Embryonic facial prominence (tissue), 1 donor: ENCODE data around the gene UMODL1.
A peak's percentile ranks its signal among the peaks of the same experiment; 100 is the strongest.

Experiments
- DNase-seq: peaks from one replicate; pipeline ENCODE4 v3.0.0-alpha.2; 2016; ENCODE audit errors: extremely low spot score

The UMODL1 gene

DNA sequence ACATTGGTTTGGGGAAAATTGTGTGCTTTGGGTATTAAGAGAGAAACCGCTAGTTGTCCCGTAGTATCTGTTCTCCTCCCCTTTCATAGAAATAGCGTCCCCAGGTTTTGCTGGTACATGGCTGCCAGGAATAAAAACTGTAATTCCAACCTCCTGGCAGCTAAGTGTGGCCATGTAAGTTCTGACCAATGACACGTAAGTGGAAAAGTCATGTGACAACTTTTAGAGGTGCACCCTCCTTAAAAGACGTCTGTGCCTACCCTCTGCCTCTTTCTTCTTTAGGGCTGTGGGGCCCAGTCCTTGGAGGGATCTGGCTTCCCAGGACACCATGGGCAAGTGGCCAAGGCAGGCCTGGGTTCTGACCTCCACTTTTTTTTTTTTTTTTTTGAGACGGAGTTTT, 59.3 kb downstream of the UMODL1 start:
- DNase-seq: no peak

DNA sequence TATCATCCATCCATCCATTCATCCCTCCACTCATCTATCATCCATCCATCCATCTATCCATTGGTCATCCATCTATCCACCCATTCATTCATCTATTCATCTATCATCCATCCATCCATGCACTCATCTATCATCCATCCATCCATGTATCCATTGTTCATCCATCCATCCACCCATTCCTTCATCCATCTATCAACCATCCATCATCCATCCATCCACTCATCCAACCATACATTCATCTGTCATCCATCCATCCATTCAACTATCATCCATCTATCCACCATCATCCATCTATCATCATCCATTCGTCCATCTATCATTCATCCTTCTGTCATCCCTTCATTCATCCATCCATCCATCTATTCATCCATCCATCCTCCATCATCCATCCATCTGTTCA, 61.1 kb downstream of the UMODL1 start:
- no peak for DNase-seq

DNA sequence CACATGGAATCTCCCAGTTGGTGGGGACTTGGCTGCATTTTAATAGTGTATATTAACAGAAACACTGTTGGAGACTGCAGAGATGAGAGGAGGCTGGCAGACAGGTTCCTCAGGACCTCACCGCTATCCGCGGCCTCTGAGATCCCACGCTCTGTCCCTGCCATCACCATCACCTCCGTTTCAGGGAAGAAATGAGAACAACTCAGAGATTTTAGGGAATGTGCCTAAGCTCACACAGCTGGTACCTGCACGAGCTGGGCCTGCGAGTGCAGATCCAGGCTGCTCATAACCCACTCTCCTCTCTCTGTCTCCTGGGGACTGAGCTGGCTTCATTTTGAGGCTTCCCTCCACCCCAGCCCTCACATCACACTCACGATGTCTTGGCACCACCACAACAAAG, 62.0 kb downstream of the UMODL1 start:
- DNase-seq: no peak

DNA sequence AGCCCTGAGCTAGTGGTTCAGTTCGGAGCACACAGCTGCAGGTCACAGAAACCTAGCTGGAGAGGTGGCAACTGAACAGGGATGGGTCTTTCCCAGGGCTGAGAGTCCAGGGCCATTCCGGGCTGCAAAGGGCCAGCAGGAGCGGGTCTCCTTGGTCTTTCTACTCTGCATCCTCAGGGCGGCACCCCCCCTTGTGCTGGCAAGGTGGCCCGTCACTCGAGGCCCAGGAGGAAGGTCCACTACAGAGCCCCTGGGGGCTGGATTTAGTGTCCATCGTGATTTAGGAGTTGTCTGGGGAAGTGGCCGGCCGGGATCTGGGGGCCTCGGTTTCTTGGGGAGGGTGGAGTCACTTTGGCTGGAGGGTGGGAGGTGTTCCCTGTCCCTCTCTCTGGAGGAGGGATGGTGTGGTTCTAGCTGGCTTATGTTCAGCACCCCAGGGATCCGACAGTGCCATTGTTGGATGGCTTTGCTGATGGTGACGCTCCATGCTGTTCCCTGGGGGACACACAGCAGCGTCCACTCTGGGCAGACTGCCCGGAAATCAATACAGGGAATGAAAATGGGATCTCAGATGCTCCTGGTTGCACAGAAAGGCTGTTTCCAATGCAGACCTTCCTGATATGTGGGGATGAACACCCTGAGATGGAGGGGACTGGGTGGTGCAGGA, 64.4 kb downstream of the UMODL1 start:
- no peak for DNase-seq

DNA sequence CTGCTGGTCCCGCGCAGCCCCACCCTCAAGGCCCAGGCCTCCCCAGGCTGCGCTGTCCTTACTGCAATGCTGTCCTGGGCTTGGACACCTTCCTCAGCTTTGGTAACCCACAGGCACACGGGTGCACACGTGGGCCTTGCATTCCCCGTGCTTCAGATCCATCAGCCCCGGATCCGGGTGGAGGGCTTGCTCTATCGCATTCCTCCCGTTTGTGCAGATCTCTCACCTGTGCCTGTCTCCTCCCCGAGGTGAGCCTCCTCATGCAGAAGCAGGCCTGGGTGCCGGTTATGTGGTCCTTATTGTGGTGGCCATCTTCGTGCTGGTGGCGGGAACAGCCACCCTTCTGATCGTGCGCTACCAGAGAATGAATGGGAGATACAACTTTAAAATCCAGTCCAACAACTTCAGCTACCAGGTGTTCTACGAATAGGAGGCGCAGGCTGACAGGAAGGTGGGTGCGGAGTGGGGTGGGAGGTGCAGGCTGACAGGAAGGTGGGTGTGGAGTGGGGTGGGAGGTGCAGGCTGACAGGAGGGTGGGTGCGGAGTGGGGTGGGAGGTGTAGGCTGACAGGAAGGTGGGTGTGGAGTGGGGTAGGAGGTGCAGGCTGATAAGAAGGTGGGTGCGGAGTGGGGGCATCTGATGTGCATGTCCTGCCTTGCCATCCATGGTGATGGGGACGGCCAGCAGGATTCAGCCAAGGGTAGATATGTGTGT, 66.2 kb downstream of the UMODL1 start:
- DNase-seq: no peak

DNA sequence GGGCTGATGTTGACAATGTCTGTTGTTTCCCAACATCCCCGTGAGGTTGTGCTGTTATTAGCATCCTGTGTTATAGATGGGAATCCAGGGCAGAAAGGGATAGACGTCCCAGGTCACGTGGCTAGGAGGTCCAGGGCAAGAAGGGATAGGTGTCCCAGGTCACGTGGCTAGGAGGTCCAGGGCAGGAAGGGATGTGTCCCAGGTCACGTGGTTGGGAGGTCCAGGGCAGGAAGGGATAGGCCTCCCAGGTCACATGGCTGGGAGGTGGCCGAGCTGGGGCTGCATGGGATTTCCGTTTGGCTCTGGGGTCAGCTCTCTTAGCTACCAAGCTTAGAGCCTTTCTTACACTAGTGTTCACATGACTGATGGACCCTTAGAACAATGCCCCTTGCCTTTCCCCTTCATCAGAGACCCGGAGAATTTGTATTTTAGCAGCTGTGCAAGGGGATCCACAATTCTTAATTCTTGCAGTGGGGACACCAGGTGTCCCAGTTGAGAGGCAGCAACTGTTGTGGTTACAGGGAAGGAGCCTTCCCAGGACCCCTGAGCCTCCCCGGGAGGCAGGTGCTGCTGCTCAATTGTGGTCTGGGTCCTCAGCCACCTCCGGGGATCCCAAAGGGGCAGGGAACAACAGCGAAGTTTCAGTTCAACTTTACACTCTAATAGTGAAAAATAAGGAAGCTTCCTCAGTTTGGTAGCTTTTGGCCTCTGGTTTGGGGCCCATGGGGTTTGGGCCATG, 69.2 kb downstream of the UMODL1 start:
- DNase-seq: no peak

DNA sequence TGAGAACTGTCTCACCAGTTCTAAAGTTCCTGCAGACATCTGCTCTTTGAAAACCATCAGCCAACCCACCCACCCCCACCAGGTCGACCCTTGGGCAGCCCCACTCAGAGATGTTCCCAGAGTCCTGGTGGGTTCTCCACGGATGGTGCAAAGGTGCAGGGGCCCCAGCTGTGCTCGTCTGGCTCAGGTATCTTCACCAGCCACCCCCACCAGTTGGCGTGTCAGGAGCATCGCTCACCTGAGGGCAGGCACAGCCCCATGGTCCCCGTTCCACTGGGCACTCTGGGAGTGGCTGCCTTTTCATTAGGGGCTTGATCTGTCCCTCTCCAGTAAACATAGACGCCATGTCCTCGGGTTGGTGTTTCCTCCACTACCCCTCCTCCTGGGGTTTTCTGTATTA, 70.5 kb downstream of the UMODL1 start:
- no peak for DNase-seq

DNA sequence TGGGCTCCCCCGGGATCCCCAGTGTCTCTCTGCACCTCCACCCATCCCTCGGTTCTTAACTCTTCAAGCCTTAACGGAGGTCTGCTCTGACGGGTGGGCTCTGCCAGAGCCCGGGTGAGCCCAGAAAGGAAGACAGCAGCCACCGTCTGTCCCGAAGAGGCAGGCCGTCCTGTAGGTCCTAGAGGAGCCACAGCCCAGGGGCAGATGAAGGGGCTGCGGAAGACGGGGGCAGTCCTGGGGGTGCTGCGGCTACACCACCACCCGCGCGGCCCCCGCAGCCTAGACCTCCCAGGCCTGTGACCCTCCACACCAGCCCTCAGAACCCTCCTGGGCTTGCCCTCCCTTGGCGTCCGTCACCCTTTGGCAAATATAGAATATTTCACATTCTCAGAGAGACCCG, 71.0 kb downstream of the UMODL1 start:
- DNase-seq: no peak

DNA sequence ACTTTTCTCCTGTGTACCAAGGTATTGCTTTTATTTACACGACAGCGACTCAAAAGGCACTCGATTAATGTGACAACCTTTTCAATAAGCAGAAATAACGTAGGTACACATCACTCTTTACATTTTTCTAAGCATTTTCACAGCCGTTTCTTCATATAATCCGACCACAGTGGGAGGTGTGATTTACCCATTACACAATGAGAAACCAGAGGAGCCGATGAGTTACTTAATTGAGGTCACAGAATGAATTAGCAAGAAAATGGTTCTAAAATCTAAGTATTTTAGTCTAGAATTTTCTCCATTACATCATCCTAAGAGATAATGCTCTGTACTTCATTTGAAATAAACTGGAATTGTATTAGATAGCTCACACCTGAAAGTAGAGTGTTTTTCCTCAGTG, 71.5 kb downstream of the UMODL1 start:
- no peak for DNase-seq

DNA sequence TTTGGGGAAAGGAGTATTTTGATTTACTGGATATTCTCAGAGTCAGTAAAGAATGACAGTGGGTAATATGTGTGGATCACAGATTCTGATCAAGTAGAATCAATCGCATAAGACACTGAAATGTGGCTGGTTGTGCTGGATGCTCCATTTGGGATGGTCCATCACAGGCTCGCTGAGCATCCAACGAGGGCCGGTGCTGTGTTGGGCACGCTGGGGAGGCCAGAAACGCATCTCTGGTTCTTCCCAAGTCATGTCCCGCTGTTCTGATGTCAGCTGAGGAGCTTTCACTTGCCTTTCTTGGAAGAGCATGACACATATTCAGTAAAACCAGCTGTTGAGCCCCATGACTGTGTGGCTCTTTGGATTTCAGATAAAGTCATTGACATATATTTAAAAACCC, 72.0 kb downstream of the UMODL1 start:
- no peak for DNase-seq

DNA sequence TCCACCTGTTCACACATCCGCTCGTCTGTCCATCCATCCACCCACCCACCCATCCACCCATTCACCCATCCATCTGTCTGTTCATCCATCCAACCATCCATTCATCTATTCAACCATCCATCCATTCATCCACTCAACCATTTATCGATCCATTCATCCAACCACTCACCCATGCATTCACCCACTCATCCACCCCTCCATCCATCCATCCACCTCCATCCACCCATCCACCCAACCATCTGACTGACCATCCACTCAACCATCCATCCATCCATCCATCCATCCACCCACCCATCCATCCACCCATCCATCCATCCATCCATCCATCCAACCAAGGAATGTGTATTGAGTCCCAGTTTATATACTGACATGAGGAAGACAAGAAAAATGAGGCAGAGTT, 73.1 kb downstream of the UMODL1 start:
- no peak for DNase-seq

DNA sequence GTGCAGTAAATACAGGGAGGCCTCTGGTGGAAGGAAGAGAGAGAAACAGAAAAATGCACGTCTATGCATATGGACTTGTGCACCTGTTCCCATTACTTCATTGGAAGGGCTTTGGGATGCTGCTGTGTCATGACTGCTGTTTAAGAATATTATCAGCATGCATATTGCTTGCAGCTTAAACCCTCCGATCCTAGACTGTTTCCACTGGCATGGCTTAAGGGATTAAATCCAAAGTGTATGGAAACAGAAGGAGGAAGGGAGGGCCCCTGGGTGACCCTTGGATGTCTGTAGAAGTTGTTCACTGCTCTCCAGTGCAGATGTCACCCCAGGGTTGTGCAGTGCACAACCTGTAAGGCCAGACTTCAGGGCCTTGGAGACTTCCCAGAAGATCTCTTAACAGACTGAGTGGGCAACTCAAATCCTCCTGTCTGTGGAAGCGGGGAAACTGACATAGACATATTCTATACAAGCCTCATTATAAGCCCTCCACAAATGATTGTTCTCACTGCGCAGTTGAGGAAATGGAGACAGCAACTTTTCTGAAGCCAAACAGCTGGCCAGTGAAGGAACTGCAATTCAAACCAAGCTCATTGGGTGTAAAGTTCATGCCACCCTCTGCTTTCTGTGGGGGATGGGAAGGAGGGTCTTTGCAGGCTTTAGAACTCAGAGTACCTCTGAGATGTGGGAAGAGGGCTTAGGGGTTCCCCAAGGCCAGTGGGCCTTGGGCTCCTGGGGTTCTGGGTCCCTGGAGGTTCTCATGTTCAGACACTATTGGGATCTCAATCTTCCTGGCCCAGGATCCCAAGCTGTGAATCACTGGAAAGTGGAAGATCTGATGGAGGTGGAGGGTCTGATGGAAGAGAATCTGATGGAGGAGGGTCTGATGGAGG, 73.8 kb downstream of the UMODL1 start:
- no peak for DNase-seq

DNA sequence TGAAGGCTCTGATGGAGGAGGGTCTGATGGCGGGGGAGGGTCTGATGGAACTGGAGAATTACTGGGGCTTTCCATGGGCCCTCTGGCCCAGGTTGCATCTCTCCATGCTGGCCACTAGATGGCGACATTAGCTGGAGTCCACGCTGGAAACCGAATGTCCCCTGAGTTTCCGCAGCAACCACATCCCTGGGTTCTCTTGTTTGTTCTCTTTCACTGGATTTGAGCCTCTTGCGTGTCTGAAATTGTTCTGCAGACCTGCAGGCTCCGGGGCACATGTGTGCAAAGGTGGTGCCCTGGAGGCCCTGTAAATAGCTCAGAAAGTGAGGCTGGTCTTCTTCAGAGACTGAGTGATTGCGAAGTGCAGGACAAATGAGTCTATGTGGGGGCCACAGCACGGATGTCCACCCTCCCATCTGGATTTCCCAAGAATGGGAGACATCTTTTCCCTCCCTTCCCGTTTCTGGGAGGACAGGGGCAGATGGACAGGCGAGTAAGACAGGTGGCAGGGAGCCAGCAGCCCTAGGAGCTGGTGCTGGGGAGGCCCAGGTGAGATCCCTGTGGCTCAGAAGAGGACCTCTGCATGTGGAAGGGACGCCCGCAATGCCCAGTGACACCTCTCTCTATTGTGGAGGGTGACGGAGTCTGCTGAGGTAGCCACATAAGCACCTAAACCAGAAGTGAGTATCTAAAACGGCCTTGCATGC, 74.6 kb downstream of the UMODL1 start:
- peak; percentile 71 for DNase-seq

DNA sequence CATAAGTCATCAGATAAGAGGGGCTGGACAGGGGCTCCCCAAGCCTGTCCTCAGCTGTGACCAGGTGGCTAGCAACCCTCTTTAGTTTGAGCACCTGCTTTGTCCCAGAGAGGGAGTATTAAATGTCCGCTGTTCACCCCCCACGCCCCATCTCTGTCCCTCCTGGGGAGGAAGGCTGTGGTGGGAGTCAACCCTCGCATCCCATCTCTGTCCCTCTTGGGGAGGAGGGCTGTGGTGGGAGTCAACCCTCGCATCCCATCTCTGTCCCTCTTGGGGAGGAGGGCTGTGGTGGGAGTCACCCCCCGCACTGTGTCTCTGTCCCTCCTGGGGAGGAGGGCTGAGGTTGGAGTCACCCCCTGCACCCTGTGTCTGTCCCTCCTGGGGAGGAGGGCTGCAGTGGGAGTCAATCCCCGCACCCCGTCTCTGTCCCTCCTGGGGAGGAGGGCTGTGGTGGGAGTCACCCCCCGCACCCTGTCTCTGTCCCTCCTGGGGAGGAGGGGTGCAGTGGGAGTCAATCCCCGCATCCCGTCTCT, 75.2 kb downstream of the UMODL1 start:
- DNase-seq: no peak

DNA sequence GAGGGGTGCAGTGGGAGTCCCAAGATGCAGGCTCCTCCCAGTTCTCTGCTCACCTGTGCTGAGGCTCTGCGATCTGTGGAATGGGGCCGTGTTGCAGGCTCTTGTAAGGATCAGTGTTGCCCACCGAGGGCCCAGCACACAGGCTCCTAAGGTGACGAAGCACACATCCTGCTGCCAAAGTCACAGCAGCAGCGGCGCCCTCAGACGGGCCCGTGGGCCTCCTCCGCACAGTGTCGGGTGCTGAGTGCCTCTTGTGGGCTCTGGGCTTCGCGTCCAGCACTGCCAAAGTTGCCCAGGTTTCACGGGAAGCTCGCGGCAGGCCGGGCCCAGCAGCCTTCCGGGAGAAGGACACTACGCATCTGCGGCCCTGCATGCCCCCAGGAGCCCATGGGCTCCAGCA, 75.7 kb downstream of the UMODL1 start:
- no peak for DNase-seq

DNA sequence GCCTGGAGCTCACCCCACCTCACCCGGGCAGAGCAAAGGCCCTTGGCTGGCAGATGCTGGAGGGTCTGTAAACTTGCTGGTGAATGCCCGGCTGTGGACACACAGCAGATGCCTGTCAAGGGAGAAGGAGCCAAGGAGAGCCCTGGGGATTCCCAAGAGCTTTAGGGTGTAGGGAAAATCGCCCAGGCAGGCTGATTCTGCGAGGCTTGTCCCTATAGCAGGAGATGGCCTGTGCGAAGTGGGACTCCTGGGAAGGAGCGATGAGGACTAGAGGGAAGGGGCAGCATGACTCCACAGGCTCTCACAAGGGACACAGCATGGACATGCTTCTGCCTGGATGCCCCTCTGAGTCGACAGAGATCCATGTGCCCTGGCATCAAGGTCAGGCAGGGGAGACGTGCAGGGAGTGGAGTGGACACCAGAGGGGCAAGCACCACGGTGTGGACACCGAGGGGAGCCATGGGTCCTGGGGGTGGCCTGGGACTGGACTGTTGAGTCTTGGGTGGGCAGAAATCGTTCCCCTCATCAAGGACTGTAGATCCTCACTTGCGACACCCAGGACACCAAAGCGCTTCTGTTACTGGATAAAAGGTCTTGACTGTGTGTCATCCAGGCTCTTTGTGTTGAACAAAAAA, 76.4 kb downstream of the UMODL1 start:
- no peak for DNase-seq

DNA sequence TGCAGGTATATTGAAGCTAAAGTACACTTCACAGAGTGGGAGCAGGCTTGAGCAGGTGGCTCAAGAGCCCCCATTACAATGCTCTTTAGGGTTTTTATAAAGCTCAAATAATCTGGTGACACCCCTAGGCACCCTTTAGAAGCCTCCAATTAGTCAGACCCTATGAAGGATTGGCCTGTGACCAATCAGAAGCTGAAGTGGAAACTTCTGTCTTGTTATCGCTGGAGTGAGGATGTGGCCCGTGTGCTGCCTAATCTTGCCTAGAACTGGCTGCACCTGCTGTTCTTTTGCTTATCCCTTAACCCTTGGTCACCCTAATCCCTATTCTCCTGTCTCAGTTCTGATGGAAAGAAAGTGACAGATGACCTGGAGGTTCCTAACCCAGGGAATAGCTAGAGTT, 77.0 kb downstream of the UMODL1 start:
- no peak for DNase-seq

DNA sequence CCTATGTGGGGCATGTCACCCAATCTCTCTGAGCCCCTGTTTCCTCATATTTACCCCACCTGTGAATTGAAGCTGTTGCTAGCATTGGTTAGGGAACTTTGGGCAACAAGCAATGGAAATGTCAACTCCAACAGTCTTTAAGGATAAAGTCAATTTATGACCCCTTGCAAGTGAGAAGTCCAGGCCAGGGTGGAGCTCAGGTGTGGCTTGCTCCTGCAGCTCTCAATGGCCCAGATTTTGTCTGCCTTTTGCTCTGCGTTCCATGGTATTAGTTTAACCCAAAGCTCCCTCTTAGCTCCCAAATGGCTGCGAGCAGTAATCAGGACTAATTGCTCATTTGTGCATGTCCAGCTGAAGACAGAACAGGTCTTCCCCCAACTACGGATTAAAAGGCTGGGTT, 77.5 kb downstream of the UMODL1 start:
- no peak for DNase-seq

DNA sequence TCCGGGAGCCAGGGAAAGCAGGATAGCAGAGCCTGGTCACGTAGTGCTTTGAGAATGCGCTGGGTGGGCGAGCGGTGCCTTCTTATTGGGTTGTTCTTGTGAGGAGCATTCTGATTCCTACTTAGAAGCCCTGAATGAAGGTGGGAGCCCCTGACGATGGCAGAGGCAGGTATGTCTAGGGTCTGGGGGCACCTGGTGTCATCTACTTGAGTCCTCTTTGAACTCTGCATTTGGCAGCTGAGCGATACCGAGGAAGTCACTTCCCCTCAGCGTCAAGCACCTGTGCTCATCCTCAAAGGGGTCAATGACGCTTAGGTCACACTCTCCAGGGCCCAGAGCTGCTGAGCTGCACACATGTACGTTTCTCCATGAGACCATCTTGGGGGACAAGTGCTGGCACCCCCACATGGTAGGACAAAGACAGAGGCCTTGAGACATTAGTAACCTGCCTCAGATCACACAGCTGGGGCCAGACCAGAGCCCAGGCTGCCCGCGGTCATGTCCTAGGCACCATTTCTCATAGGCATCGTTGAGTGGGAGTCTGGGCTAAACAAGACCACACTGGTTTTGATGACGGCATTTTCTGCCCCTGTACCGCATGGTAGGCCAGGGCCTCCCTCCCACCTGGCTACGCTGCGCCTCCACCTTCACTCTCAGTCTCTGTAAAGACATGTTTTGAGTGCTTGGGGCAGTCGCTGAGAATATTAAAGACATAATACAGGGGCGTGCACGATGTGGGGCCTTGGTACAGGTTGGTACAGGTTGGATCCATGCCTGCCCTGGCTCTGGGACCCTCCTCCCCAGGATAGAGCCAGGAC, 78.7 kb downstream of the UMODL1 start:
- no peak for DNase-seq
